ENCODE measurements around the gene PLCL1. TPM values are rescaled to one million over a fixed set of nuclear protein-coding genes. Genes with fewer than 3 reads are reported as not detected.

PLCL1 gene
- total and polyA plus RNA-seq, 2 donors (not counting 3 experiments of a cell fraction or from before 2014, with no cell fraction given), result 0.79 to 3.4 TPM

- CTCF ChIA-PET, result no interaction called here
- intact Hi-C loops (cut with micrococcal nuclease), result loop anchor here (5.0 kb wide), 1 partner anchor 191 kb away; no protein-coding TSS in a partner anchor
- BruUV-seq (replicated peaks), result no TSS peak
Measured at GRCh38 chr2:197925976-197926375, 121.6 kb downstream of the PLCL1 start.

More at GRCh38 chr2:197925976-197926375, 121.6 kb downstream of the PLCL1 start:
- no peaks in the 10 kb centered on the region for H3K9me1 ChIP-seq (replicated peaks; ENCODE audit: control insufficient read depth, extremely low read depth, insufficient read depth, low read length)
- no peak overlapping the region for H3K4me2 ChIP-seq (ENCODE audit: insufficient read depth, low read length)
- no peak overlapping the region for H3K27ac ChIP-seq (ENCODE audit: insufficient read depth, low read depth, low read length)
- no peaks in the 10 kb centered on the region for H3K79me2 ChIP-seq (ENCODE audit: control insufficient read depth, insufficient read depth, low read length)
- POLR2A ChIA-PET, result no interaction called here
- no peaks in the 10 kb centered on the region for H3K27me3 ChIP-seq (ENCODE audit: control insufficient read depth in 2 of 2, insufficient read depth in 2 of 2, low read length in 2 of 2)
- H3K4me3 ChIP-seq (replicated peaks in 1 of 3; ENCODE audit: insufficient read depth in 1 of 3, low read depth in 1 of 3, low read length in 3 of 3), result no peak overlapping the region
- dilution Hi-C loops (cut with MboI; ENCODE audit: extremely low pct_ligation_motif_present, low sequenced_read_pairs), result no loop called here
- FAIRE-seq (no peak), DNase-seq (ENCODE audit: low read depth, low spot score) (no peak)
- TF ChIP-seq POLR2A (IDR thresholded peaks at IDR 0.05; ENCODE audit: low read depth, low read length), result no peak
- no peak for TF ChIP-seq EZH2 (IDR thresholded peaks at IDR 0.05; ENCODE audit: borderline replicate concordance, low read depth, low read length, severe bottlenecking)
- no peak for TF ChIP-seq GATA2 (IDR thresholded peaks at IDR 0.05; ENCODE audit: insufficient read depth, insufficient read length, low read depth, low read length)
- no peak for TF ChIP-seq JUN (IDR thresholded peaks at IDR 0.05; ENCODE audit: borderline replicate concordance, insufficient read depth, insufficient read length, low read depth)
- no peak for TF ChIP-seq MAX (IDR thresholded peaks at IDR 0.05; ENCODE audit: insufficient read depth, insufficient read length)
- no peak for TF ChIP-seq FOS (IDR thresholded peaks at IDR 0.05; ENCODE audit: borderline replicate concordance, insufficient read depth, low read length)
- no peak for TF ChIP-seq POLR2AphosphoS5 (IDR thresholded peaks at IDR 0.05; ENCODE audit: insufficient read depth, low read depth, low read length)
- no peak for TF ChIP-seq MYC (IDR thresholded peaks at IDR 0.05; ENCODE audit: low read depth, low read length)
- no peak for TF ChIP-seq CTCF (IDR thresholded peaks at IDR 0.05; ENCODE audit: extremely low read depth in 1 of 2, insufficient read depth in 1 of 2, low read depth in 1 of 2, low read length in 2 of 2)
- H3K36me3 ChIP-seq (ENCODE audit: control insufficient read depth in 2 of 2, extremely low read depth in 1 of 2, insufficient read depth in 2 of 2, low read length in 2 of 2), result no peaks in the 10 kb centered on the region
- H3K4me1 ChIP-seq (ENCODE audit: control insufficient read depth, extremely low read depth, insufficient read depth, low read length), result peaks cover 21% of the 10 kb centered on the region
- H3K9me3 ChIP-seq (replicated peaks; ENCODE audit: control insufficient read depth, insufficient read depth, low read length), result no peaks in the 10 kb centered on the region
- no peak overlapping the region for H3K9ac ChIP-seq (replicated peaks; ENCODE audit: extremely low read depth, insufficient read depth, low read length)
- no peak overlapping the region for H2AFZ ChIP-seq (ENCODE audit: low read depth, low read length)
- no peaks in the 10 kb centered on the region for H4K20me1 ChIP-seq (replicated peaks; ENCODE audit: control insufficient read depth, extremely low read depth, insufficient read depth, low read length)
